ENCODE measurements around the gene CLEC18B.
"Not testable (repeated sequence)": the region's sequence is repeated elsewhere in the genome, so short reads cannot be mapped to it uniquely, and the experiment has no call there.

Gene CLEC18B

GRCh38 chr16:74420612-74421481, at the start of gene CLEC18B:
TSS of gene CLEC18B (minus strand) at chr16:74421478. CDS start at chr16:74421270, 208 bp downstream.
- DNase-seq (ENCODE audit: low read depth in 2 of 2): not testable (repeated sequence)

GRCh38 chr16:74469946-74470478, 48.7 kb upstream of the CLEC18B start:
- no peak for DNase-seq (ENCODE audit: low read depth in 2 of 2)

GRCh38 chr16:74468807-74469525, 47.7 kb upstream of the CLEC18B start:
- DNase-seq (ENCODE audit: low read depth in 2 of 2): no peak

- DNase-seq (ENCODE audit: low read depth in 2 of 2): no peak
These were observed 45.6 kb upstream of the CLEC18B start for GRCh38 chr16:74466872-74467271.

GRCh38 chr16:74465851-74466685, 44.8 kb upstream of the CLEC18B start:
- no peak for DNase-seq (ENCODE audit: low read depth in 2 of 2)

GRCh38 chr16:74465281-74465680, 44.0 kb upstream of the CLEC18B start:
- DNase-seq (ENCODE audit: low read depth in 2 of 2): no peak

GRCh38 chr16:74463888-74464287, 42.6 kb upstream of the CLEC18B start:
- no peak for DNase-seq (ENCODE audit: low read depth in 2 of 2)

GRCh38 chr16:74462361-74462760, 41.1 kb upstream of the CLEC18B start:
- no peak for DNase-seq (ENCODE audit: low read depth in 2 of 2)

GRCh38 chr16:74461826-74462225, 40.5 kb upstream of the CLEC18B start:
- DNase-seq (ENCODE audit: low read depth in 2 of 2): no peak

GRCh38 chr16:74460542-74460941, 39.3 kb upstream of the CLEC18B start:
- no peak for DNase-seq (ENCODE audit: low read depth in 2 of 2)

GRCh38 chr16:74456290-74456625, 35.0 kb upstream of the CLEC18B start:
- DNase-seq (ENCODE audit: low read depth in 2 of 2): no peak

- no peak for DNase-seq (ENCODE audit: low read depth in 2 of 2)
These were observed 34.5 kb upstream of the CLEC18B start for GRCh38 chr16:74455619-74456289.

- DNase-seq (ENCODE audit: low read depth in 2 of 2): no peak
These were observed 33.9 kb upstream of the CLEC18B start for GRCh38 chr16:74455213-74455612.

GRCh38 chr16:74451951-74452758, 30.9 kb upstream of the CLEC18B start:
- no peak for DNase-seq (ENCODE audit: low read depth in 2 of 2)

GRCh38 chr16:74450967-74451760, 29.9 kb upstream of the CLEC18B start:
- DNase-seq (ENCODE audit: low read depth in 2 of 2): no peak

- DNase-seq (ENCODE audit: low read depth in 2 of 2): no peak
These were observed 29.0 kb upstream of the CLEC18B start for GRCh38 chr16:74450236-74450635.

GRCh38 chr16:74449470-74449869, 28.2 kb upstream of the CLEC18B start:
- DNase-seq (ENCODE audit: low read depth in 2 of 2): no peak

- DNase-seq (ENCODE audit: low read depth in 2 of 2): no peak
These were observed 27.7 kb upstream of the CLEC18B start for GRCh38 chr16:74448990-74449389.

- no peak for DNase-seq (ENCODE audit: low read depth in 2 of 2)
These were observed 26.3 kb upstream of the CLEC18B start for GRCh38 chr16:74447578-74447977.

- DNase-seq (ENCODE audit: low read depth in 2 of 2): no peak
These were observed 25.6 kb upstream of the CLEC18B start for GRCh38 chr16:74446866-74447265.

Data from stimulated activated CD8-positive, alpha-beta memory T cell treated with anti-CD3 and anti-CD28 coated beads, Interleukin-15, amount 100 ng/mL, for 4 hours (primary cell).